Measurements from ENCODE around the gene ARHGEF16. TPM values are rescaled to one million over a fixed set of nuclear protein-coding genes. Genes with fewer than 3 reads are reported as not detected.

The ARHGEF16 gene
- total RNA-seq, 1 experiment from 2014 or later: 10.1 TPM

DNA sequence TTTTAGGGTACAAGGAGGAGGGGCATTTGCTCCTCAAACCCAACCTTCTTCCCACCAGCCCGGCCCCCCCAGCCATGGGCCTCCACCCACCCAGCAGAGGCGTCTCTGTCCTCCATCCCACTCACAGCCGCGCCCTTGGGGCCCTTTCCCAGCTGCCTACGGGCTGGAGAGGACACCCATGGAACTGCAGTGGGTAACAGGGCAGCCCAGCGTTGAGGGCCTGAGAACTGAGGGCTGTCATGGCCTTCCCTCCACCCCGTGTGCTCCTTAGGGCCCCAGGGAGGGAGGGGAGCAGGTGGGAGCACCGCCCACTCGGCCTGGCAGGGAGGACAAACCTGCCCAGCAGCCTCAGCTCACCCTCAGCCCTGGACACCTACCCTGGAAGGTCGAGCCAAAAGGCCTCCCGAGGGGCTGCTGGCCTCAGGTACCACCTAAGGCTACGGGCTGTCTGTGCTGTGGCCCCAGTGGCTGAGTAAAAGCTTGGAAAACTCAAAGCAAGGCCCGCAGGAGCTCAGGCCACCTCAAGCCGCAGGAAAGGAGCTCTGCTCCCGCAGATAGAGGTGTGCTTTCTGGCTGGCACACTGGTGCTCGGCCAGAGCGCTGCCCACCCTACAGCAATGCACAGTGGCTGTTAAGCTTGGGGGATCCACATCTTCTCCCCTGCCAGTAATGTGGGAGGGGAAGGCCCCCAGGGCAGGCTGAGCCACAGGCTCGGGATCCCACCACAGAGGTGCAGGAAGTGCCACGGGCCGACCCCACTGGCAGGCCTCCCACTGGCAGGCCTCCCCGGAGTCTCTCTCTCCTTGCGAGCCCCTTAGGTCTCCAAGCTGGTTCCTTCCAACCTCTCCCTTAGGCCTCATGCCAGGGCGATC lies 2.2 kb upstream of the ARHGEF16 start:
- no peak for DNase-seq (ENCODE audit: low read depth, low spot score)
- Histone ChIP-seq H3K36me3 (ENCODE audit: control insufficient read depth, insufficient read depth, low read length) (no peaks in the 10 kb centered on the region), H3K4me3 (ENCODE audit: low read depth in 2 of 2, low read length in 2 of 2) (no peak overlapping the region), H3K4me1 (ENCODE audit: control insufficient read depth, insufficient read depth, low read length) (peaks cover 9% of the 10 kb centered on the region), H3K27me3 (ENCODE audit: control insufficient read depth, insufficient read depth, low read length) (no peaks in the 10 kb centered on the region; the same call in 1 of the 2 replicates), H3K9me3 (ENCODE audit: control insufficient read depth, insufficient read depth, low read depth, low read length) (no peaks in the 10 kb centered on the region), H3K27ac (ENCODE audit: low read length) (no peak overlapping the region)
- intact Hi-C loops (cut with micrococcal nuclease; ENCODE audit: unreplicated experiment) (loop anchor here (2.0 kb wide), 1 partner anchor 167 kb away; no protein-coding TSS in a partner anchor), in situ Hi-C loops (cut with HindIII; ENCODE audit: low pct_unique_long_range_greater_than_20kb, low sequenced_read_pairs) (no loop called here)
- ChIA-PET CTCF (interaction anchor here (0.6 to 2.6 kb wide), 20 partner anchors 8 to 176 kb away, joined by 3 to 27 read pairs (median 4); no protein-coding TSS in a partner anchor), POLR2A (no interaction called here)
- no peak for TF ChIP-seq POLR2AphosphoS5 (IDR thresholded peaks at IDR 0.05; ENCODE audit: low read depth, low read length)
- TF ChIP-seq, protein P1, sequence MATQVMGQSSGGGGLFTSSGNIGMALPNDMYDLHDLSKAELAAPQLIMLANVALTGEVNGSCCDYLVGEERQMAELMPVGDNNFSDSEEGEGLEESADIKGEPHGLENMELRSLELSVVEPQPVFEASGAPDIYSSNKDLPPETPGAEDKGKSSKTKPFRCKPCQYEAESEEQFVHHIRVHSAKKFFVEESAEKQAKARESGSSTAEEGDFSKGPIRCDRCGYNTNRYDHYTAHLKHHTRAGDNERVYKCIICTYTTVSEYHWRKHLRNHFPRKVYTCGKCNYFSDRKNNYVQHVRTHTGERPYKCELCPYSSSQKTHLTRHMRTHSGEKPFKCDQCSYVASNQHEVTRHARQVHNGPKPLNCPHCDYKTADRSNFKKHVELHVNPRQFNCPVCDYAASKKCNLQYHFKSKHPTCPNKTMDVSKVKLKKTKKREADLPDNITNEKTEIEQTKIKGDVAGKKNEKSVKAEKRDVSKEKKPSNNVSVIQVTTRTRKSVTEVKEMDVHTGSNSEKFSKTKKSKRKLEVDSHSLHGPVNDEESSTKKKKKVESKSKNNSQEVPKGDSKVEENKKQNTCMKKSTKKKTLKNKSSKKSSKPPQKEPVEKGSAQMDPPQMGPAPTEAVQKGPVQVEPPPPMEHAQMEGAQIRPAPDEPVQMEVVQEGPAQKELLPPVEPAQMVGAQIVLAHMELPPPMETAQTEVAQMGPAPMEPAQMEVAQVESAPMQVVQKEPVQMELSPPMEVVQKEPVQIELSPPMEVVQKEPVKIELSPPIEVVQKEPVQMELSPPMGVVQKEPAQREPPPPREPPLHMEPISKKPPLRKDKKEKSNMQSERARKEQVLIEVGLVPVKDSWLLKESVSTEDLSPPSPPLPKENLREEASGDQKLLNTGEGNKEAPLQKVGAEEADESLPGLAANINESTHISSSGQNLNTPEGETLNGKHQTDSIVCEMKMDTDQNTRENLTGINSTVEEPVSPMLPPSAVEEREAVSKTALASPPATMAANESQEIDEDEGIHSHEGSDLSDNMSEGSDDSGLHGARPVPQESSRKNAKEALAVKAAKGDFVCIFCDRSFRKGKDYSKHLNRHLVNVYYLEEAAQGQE (IDR thresholded peaks at IDR 0.05; ENCODE audit: insufficient read depth in 1 of 2, low read depth in 2 of 2, low read length in 1 of 2): no peak
- no peak for TF ChIP-seq CTCF (IDR thresholded peaks at IDR 0.05)
- TF ChIP-seq TCF7L2 (IDR thresholded peaks at IDR 0.05; ENCODE audit: low read depth, low read length): no peak
- no peak for ATAC-seq
- no TSS peak for BruUV-seq (replicated peaks)

- no TSS peak for BruUV-seq (replicated peaks)
- in situ Hi-C loops (cut with HindIII; ENCODE audit: low pct_unique_long_range_greater_than_20kb, low sequenced_read_pairs) (no loop called here), intact Hi-C loops (cut with micrococcal nuclease; ENCODE audit: unreplicated experiment) (loop anchor here (1.0 to 2.0 kb wide), 2 partner anchors 31 to 166 kb away; no protein-coding TSS in a partner anchor)
- Histone ChIP-seq H3K36me3 (ENCODE audit: control insufficient read depth, insufficient read depth, low read length) (no peaks in the 10 kb centered on the region), H3K9me3 (ENCODE audit: control insufficient read depth, insufficient read depth, low read depth, low read length) (no peaks in the 10 kb centered on the region), H3K4me3 (ENCODE audit: low read depth in 2 of 2, low read length in 2 of 2) (no peak overlapping the region), H3K27me3 (ENCODE audit: control insufficient read depth, insufficient read depth, low read length) (no peaks in the 10 kb centered on the region; the same call in 1 of the 2 replicates), H3K27ac (ENCODE audit: low read length) (no peak overlapping the region), H3K4me1 (ENCODE audit: control insufficient read depth, insufficient read depth, low read length) (peaks cover 9% of the 10 kb centered on the region)
- ATAC-seq (no peak), DNase-seq (ENCODE audit: low read depth, low spot score) (no peak)
- ChIA-PET POLR2A (no interaction called here), CTCF (interaction anchor here (0.6 to 2.6 kb wide), 21 partner anchors 9 to 175 kb away, joined by 3 to 27 read pairs (median 5); no protein-coding TSS in a partner anchor)
- no peak for TF ChIP-seq CTCF (IDR thresholded peaks at IDR 0.05)
- no peak for TF ChIP-seq TCF7L2 (IDR thresholded peaks at IDR 0.05; ENCODE audit: low read depth, low read length)
- TF ChIP-seq, protein P1 (IDR thresholded peaks at IDR 0.05; ENCODE audit: insufficient read depth in 1 of 2, low read depth in 2 of 2, low read length in 1 of 2): no peak
- no peak for TF ChIP-seq POLR2AphosphoS5 (IDR thresholded peaks at IDR 0.05; ENCODE audit: low read depth, low read length)
- no peak for TF ChIP-seq SIN3A (IDR thresholded peaks at IDR 0.05; ENCODE audit: borderline replicate concordance, insufficient read depth, low read depth, low read length)
Measured at GRCh38 chr1:3452866-3453175, 1.6 kb upstream of the ARHGEF16 start.
